Activated T-cell treated with anti-CD3 and anti-CD28 coated beads for 1 hour (primary cell): ENCODE data around the gene NLK.
"Not testable (repeated sequence)": the region's sequence is repeated elsewhere in the genome, so short reads cannot be mapped to it uniquely, and the experiment has no call there.

ENCODE experiments used
- DNase-seq: peaks from one replicate; pipeline ENCODE4 v3.0.0-alpha.2; 2020; ENCODE audit warnings: low read depth

The NLK gene

GRCh38 chr17:28072936-28073533, 30.6 kb downstream of the NLK start:
- no peak for DNase-seq

DNA sequence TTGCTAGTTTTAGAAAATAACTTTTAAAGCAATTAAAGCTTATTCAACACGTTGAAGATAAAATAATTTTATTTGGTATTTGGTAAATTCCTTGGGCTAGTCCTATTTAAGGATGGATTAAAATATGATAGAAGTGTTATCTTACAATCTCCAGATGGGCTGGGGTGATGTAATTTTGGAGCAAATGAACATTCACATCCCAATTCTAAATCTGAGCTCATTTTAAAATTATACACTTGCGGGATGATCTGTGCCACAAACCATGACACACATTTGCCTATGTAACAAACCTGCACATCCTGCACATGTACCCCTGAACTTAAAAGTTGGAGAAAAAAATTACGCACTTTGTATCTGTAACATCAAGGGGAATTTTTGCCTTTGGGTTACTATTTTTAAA, 31.5 kb downstream of the NLK start:
- DNase-seq: no peak

DNA sequence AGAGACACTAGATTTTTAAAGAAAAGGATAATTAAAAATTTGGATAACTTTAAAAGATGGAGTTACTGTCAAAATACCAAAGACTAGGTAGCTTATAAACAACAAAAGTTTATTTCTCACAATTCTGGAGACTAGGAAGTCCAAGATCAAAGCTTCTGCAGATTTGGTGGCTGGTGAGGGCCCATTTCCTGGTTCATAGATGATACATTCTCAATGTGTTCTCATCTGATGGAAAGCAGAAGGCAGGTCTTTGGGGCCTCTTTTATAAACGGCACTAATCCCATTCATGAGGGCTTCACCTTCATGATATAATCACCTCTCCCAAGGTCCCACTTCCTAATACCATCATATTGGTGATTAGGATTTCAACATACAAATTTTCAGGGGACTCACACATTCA, 33.7 kb downstream of the NLK start:
- peak; percentile 1 for DNase-seq

- DNase-seq: not testable (repeated sequence)
Measured at GRCh38 chr17:28077140-28077539, 34.7 kb downstream of the NLK start.

DNA sequence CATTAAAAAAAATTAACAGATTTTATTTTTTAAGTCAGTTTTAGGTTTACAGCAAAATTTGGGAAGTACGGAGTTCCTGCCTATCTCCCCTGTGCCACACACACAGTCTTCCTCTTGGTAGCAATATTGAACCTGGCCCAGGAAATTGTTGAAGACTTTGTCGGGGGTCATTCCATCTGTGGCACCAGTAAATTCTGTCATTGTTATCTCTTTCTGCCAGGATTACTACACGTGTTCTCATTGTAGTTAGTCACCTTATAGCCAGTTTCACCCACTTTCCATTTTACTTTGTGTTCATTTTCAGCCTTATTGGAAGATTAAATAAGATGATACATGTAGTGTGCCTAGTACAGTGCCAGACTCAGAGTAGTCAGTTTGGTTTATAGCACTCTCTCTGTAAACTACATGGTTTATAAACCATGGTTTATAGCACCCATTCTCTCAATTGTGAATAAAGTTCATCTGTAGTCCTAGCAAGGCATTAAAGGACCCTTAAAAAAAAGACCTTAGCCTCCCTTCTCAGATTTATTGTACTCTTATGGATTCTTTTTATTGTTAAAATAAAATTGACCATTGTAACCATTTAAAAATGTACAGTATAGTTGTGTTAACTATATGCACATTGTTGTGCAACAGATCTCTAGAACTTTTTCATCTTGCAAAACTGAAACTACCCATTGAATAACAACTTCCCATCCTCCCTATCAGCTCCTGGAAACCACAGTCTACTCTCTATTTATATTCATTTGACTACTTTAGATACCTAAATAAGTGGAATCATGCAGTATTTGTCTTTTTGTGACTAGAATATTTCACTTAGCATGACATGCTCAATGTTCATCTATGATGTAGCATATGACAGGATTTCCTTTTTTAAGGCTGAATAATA, 36.1 kb downstream of the NLK start:
- DNase-seq: no peak

- DNase-seq: no peak
Measured at GRCh38 chr17:28081467-28081866, 39.0 kb downstream of the NLK start.

GRCh38 chr17:28085766-28086165, 43.3 kb downstream of the NLK start:
- DNase-seq: no peak

DNA sequence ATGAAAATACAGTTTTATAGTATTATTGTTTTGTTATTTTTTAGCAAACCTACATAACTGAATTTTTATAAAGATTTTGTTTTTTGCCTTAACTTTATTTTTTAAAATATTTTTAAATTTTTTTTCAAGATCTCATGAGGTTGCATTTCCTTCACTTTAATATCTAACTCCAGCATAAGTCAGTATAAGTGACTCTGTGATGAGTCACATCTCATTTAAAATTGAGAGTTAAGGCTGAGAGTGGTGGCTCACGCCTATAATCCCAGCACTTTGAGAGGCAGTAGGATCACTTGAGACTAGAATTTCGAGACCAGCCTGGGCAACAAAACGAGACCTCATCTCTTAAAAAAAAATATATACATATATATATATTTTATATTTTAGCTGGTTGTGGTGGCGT, 44.0 kb downstream of the NLK start:
- no peak for DNase-seq

GRCh38 chr17:28087743-28088142, 45.3 kb downstream of the NLK start:
- no peak for DNase-seq

DNA sequence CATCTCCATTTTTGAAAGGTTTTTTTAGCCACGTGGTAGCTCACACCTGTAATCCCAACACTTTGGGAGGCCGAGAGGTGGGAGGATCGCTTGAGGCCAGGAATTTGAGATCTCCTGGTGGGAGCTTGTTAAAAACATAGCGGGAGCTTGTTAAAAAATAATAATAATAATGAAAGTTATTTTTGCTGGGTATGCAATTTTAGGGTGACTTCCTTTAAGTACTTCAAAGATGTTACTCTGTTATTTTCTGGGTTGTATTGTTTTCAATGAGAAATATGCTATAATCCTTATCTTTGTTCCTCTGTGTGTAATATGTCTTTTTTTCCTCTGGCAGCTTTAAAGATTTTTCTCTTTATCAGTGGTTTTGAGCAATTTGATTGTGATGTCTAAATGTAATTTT, 48.1 kb downstream of the NLK start:
- no peak for DNase-seq

GRCh38 chr17:28092088-28092487, 49.6 kb downstream of the NLK start:
- DNase-seq: no peak

GRCh38 chr17:28093999-28094716, 51.7 kb downstream of the NLK start:
- DNase-seq: no peak

DNA sequence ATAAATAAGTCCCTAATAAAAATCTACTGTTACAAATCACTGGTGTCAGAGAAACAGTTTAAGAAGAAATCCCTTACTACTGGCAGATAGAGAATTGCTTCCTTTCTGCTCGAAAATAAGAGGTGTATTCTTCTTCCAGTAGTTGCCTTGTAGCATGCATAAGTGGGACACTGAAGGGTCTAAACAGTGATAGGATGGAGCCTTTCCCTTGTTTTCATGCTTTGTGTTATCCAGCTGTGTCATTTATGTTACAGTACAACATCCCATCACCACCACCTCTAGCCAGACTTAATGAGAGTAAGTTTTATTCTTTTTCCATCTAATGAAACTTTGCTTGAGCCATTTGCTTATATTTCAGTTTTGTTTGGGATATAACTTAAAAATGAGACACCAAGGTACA, 54.3 kb downstream of the NLK start:
- no peak for DNase-seq

GRCh38 chr17:28097254-28097653, 54.8 kb downstream of the NLK start:
- DNase-seq: no peak

DNA sequence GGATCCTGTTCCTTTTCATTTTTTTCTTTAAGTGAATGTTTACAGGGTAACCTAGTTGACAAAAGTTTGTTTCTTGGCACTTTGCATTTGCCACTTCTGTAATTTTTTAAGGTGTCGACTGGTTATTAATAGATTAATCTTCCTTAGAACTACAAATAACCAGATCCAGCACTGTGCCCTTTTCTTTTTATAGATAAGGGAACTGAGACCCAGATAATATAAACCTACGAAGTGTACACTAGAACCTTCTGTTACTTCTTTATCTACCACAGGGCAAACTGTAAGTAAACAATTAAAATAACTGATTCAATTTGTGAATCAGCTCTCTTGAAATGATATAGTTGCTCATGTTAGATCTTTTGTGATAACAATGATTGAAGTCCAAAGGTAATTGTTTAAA, 55.4 kb downstream of the NLK start:
- no peak for DNase-seq

- DNase-seq: not testable (repeated sequence)
Measured at GRCh38 chr17:28098591-28098990, 56.1 kb downstream of the NLK start.

GRCh38 chr17:28100251-28100650, 57.8 kb downstream of the NLK start:
- DNase-seq: no peak

- no peak for DNase-seq
Measured at GRCh38 chr17:28100936-28101335, 58.5 kb downstream of the NLK start.

- no peak for DNase-seq
Measured at GRCh38 chr17:28101919-28102318, 59.4 kb downstream of the NLK start.

GRCh38 chr17:28105501-28105900, 63.0 kb downstream of the NLK start:
- DNase-seq: no peak

DNA sequence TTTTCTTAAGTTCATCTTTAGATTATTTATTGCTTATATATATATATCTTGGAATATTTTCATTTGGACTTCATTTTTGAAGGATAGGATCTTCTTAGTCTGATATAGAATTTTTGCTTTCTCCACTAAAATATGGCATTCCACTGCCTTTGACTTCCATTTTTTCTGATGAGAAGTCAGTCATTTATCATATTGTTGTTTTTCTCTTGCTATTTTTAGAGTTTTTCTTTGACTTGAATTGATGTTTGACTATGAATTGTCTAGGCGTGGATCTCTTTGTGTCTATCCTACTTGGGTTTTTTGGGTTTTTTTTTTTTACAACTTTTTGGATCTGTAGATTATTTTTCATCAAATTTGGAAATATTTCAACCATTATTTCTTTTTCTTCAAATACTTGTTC, 67.7 kb downstream of the NLK start:
- DNase-seq: no peak

DNA sequence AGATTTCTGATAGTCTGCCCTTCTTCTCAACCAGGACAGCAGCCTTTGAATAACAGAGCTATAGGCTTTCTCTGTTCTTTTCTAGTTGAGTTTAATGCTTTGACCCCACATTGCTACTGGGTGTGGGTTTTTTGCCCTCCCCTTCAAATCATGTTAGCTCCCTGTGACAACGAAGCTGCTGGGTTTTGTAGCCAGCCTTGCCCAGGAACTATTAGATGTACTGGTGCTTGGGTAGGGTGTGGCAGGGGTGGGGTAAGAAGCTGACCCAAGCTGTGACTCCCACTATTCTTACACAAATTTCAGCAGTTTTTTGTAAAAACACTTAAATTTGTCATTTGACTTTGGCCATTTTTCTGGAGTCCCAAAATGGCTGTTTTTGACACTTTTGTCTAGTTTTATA, 69.7 kb downstream of the NLK start:
- DNase-seq: no peak

DNA sequence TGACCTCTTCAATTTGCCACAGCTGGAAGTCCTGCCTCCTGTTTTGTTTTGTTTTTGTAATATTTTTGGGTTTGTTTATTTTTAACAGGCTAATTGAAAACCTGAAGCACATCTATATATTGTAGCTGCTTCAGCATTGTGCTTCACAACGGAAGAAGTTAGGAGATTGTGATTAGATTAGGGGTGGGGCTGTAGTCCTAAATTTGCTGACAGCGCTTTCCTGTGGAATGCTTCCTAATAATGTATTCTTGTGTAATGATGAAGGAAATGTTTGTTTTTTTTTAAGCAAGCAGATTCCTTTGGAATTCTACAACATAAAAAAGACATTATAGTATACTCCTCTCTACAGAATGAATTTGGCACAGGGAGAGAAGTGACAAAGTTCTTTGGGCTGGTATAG, 70.1 kb downstream of the NLK start:
- DNase-seq: no peak
